Caco-2 (cell line): ENCODE results near the gene GPR150. TPM values are rescaled to one million over a fixed set of nuclear protein-coding genes. Genes with fewer than 3 reads are reported as not detected.

Experiments used
- BruUV-seq: library from RNA; stranded (reverse); fragments of 400-500 nt; replicated peaks from 2 replicates; lab custom pipeline; 2021; lab: Mats Ljungman, UMichigan
- CTCF ChIA-PET: fragments of 300-600 bp; sonication (Branson Sonifier 250); formaldehyde crosslinking; loops from one replicate; lab custom pipeline; 2022; ENCODE audit warnings: antibody characterized with exemption; lab: Charles Lee
- POLR2A ChIA-PET: fragments of 300-600 bp; sonication (Branson Sonifier 250); formaldehyde crosslinking; loops from one replicate; lab custom pipeline; 2022; ENCODE audit warnings: antibody characterized with exemption; lab: Charles Lee
- DNase-seq, 2 experiments: peaks; one replicate each; pipeline versions ENCODE4 v3.0.0 to v3.0.0-alpha.2; 2020 to 2022
- H3K27me3 ChIP-seq: replicated peaks from 2 replicates; pipeline ENCODE4 v1.6.0; 2011; ENCODE audit warnings: low read length; ENCODE audit not compliant: control insufficient read depth, insufficient read depth
- H3K36me3 ChIP-seq: 2 replicates; pipeline ENCODE4 v1.5.1; 2011; ENCODE audit warnings: low read length; ENCODE audit not compliant: control insufficient read depth, insufficient read depth
- H3K4me1 ChIP-seq: fragments of 250-450 bp; sonication (Bioruptor Pico); 2 replicates; pipeline ENCODE4 v1.5.1; 2020; ENCODE audit warnings: mild to moderate bottlenecking
- H3K4me3 ChIP-seq: 2 replicates; pipeline ENCODE4 v1.5.1; 2011; ENCODE audit warnings: low read depth, mild to moderate bottlenecking, control low read depth, low read length
- H3K9me3 ChIP-seq: fragments of 250-450 bp; sonication (Bioruptor Pico); 2 replicates; pipeline ENCODE4 v1.5.1; 2020; ENCODE audit warnings: mild to moderate bottlenecking, moderate library complexity
- H3K27ac Mint-ChIP-seq: one replicate; pipeline ENCODE4 v1.8.0; 2022; ENCODE audit warnings: mixed read lengths; ENCODE audit not compliant: unreplicated experiment
- H3K27me3 Mint-ChIP-seq: one replicate; pipeline ENCODE4 v1.8.0; 2022; ENCODE audit warnings: mixed read lengths; ENCODE audit not compliant: insufficient read depth, unreplicated experiment
- H3K36me3 Mint-ChIP-seq: one replicate; pipeline ENCODE4 v1.8.0; 2022; ENCODE audit warnings: mild to moderate bottlenecking, mixed read lengths; ENCODE audit not compliant: insufficient read depth, unreplicated experiment
- H3K4me1 Mint-ChIP-seq: one replicate; pipeline ENCODE4 v1.8.0; 2022; ENCODE audit warnings: low read depth, mixed read lengths; ENCODE audit not compliant: unreplicated experiment
- H3K4me3 Mint-ChIP-seq: one replicate; pipeline ENCODE4 v1.8.0; 2022; ENCODE audit warnings: mild to moderate bottlenecking, moderate library complexity, mixed read lengths; ENCODE audit not compliant: unreplicated experiment
- H3K9me3 Mint-ChIP-seq: one replicate; pipeline ENCODE4 v1.8.0; 2022; ENCODE audit warnings: mixed read lengths; ENCODE audit not compliant: unreplicated experiment
- CTCF ChIP-seq, 2 experiments: fragments of 200-600 bp in 1 of 2; IDR thresholded peaks; 1 replicate in 1 of 2; 2 replicates in 1 of 2; pipeline versions ENCODE4 v1.5.1 to v1.8.0; 2011 to 2022; ENCODE audit warnings: antibody characterized with exemption in 1 of 2, control low read depth in 1 of 2, inconsistent platforms in 1 of 2, low read depth in 1 of 2, low read length in 1 of 2, mild to moderate bottlenecking in 1 of 2, moderate library complexity in 1 of 2; ENCODE audit not compliant: insufficient read depth in 1 of 2, severe bottlenecking in 1 of 2, unreplicated experiment in 1 of 2
- intact Hi-C: fragments of 100-400 bp; cut with micrococcal nuclease; formaldehyde crosslinking; loops from one replicate; pipeline ENCODE4 v1.10.0; 2022; ENCODE audit not compliant: unreplicated experiment
- total RNA-seq: library from RNA; stranded (reverse); gene quantifications from 2 replicates; pipeline ENCODE4 v1.2.3, GENCODE V29; 2022

GPR150 gene
- total RNA-seq, 1 experiment from 2014 or later = 0.27 TPM

- Histone ChIP-seq H3K4me3 (peak overlapping the region; percentile 78), H3K36me3 (no peaks in the 10 kb centered on the region), H3K4me1 (no peaks in the 10 kb centered on the region), H3K9me3 (no peaks in the 10 kb centered on the region), H3K27me3 (no peaks in the 10 kb centered on the region)
- intact Hi-C loops = loop anchor here (1.0 kb wide), 1 partner anchor 64 kb away; the partner anchor contains the start of gene ARSK
- no peak for DNase-seq
- peak overlapping the region; percentile 73 for H3K4me3 Mint-ChIP-seq
- peaks cover 11% of the 10 kb centered on the region for H3K27me3 Mint-ChIP-seq
- H3K4me1 Mint-ChIP-seq = no peaks in the 10 kb centered on the region
- H3K27ac Mint-ChIP-seq = peak overlapping the region; percentile 6
- H3K9me3 Mint-ChIP-seq = no peaks in the 10 kb centered on the region
- POLR2A ChIA-PET = no interaction called here
- CTCF ChIA-PET = no interaction called here
- TF ChIP-seq CTCF (IDR thresholded peaks at IDR 0.05; ENCODE audit: insufficient read depth in 1 of 2, low read depth in 1 of 2, low read length in 1 of 2, severe bottlenecking in 1 of 2, unreplicated experiment in 1 of 2) = no peak
- BruUV-seq = no TSS peak
- no peaks in the 10 kb centered on the region for H3K36me3 Mint-ChIP-seq
Measured at GRCh38 chr5:95619514-95620029, 315 bp upstream of the GPR150 start.

- peaks cover 13% of the 10 kb centered on the region for H3K27me3 Mint-ChIP-seq
- Histone ChIP-seq H3K9me3 (no peaks in the 10 kb centered on the region), H3K4me3 (peak overlapping the region; percentile 78), H3K36me3 (no peaks in the 10 kb centered on the region), H3K27me3 (no peaks in the 10 kb centered on the region), H3K4me1 (no peaks in the 10 kb centered on the region)
- CTCF ChIA-PET = no interaction called here
- no peaks in the 10 kb centered on the region for H3K9me3 Mint-ChIP-seq
- H3K4me3 Mint-ChIP-seq = peak overlapping the region; percentile 73
- DNase-seq = peak; percentile 61 to 70
- no peaks in the 10 kb centered on the region for H3K4me1 Mint-ChIP-seq
- POLR2A ChIA-PET = interaction anchor here (0.6 kb wide), 2 partner anchors 20 to 1535 kb away, joined by 3 to 11 read pairs; no protein-coding TSS in a partner anchor
- intact Hi-C loops = loop anchor here (1.0 kb wide), 1 partner anchor 66 kb away; the partner anchor contains the start of gene ARSK
- no TSS peak for BruUV-seq
- peak overlapping the region; percentile 30 for H3K27ac Mint-ChIP-seq
- H3K36me3 Mint-ChIP-seq = no peaks in the 10 kb centered on the region
- TF ChIP-seq CTCF (IDR thresholded peaks at IDR 0.05; ENCODE audit: insufficient read depth in 1 of 2, low read depth in 1 of 2, low read length in 1 of 2, severe bottlenecking in 1 of 2, unreplicated experiment in 1 of 2) = no peak
Measured at GRCh38 chr5:95620870-95621838, 1.3 kb downstream of the GPR150 start.
